ENCODE data around the gene TGFBR3.

The TGFBR3 gene

GRCh38 chr1:91650764-91651163 is 235.2 kb downstream of the TGFBR3 start:
- DNase-seq (ENCODE audit: low read depth in 2 of 2) = no peak

GRCh38 chr1:91647061-91647460 is 238.9 kb downstream of the TGFBR3 start:
- DNase-seq (ENCODE audit: low read depth in 2 of 2) = no peak

DNA sequence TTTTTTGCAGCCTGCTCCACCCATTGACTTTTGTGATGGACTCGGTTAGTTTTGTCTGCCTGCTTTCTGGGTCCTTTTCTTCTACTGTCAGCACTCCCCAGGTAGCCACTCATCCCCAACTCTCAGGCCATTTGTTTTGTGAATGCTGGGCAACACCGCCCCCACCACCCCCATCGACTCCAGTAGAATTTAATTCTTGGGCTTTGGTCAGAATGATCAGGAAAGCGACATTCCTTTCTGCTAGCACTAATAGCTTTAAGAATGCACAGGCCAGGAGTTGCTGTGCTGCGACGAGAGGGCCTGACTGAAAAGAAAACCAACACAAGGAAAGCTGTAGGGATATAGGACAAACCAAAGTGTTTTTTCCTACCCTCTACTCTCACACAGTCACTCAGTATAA is 240.9 kb downstream of the TGFBR3 start:
- DNase-seq (ENCODE audit: low read depth in 2 of 2) = no peak

GRCh38 chr1:91643431-91643830 is 242.5 kb downstream of the TGFBR3 start:
- DNase-seq (ENCODE audit: low read depth in 2 of 2) = no peak

DNA sequence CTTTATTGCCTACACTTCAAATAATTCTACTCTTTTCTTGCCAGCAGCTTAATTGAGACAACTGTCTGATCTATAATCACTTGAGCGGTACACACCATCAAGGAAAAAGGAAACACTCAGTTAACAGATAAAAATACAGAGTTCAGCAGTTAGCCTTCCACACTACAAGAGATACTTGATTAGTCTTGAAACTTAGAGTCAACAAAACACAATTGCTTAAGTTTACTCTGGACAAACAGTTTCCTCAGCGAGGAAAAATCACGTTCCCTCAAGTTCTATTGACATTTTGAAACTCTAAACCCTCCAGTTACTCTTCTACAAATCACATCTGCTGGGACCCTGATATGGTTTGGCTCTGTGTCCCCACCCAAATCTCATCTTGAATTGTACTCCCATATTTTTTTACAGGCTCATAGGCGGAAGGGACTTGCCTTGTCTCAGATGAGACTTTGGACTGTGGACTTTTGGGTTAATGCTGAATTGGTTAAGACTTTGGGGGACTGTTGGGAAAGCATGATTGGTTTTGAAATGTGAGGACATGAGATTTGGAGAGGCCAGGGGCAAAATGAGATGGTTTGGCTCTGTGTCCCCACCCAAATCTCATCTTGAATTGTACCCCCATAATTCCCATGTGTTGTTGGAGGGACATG is 244.9 kb downstream of the TGFBR3 start:
- DNase-seq (ENCODE audit: low read depth in 2 of 2) = no peak

GRCh38 chr1:91637539-91637994 is 248.4 kb downstream of the TGFBR3 start:
- DNase-seq (ENCODE audit: low read depth in 2 of 2) = no peak

DNA sequence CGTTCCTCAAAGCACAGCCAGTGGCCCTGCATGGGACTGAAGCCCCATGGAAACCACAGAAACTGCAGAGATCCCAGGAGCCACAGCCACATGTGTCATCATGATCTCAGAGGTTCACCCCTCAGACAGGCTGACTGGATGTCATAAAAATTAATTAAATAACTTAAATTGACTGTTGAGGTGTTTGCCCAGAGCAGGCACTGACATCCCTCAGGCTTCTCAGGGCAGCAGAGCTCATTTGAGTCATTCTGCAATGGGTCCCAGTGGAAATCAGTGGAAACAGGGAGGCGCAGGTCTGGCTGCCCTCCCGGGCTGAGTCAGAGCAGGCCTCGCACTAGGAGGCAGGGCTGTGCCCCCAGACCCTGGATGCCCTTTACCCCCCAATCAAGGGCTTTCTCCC is 250.2 kb downstream of the TGFBR3 start:
- DNase-seq (ENCODE audit: low read depth in 2 of 2) = no peak

DNA sequence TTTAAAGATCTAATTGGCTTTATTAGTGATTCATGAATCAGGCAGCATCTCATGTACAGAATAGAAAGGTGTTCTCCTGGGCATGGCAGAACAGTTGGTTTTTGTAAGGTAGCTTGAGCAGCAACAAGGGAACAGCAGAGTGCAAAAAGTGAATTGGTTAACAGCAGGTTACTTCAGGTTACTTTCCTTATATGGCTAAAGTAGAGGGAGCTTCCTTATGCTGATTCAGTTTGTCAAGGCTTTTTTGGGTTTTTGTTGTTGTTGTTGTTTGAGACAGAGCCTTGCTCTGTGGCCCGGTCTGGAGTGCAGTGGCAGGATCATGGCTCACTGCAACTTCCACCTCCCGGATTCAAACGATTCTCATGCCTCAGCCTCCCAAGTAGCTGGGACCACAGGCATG is 252.5 kb downstream of the TGFBR3 start:
- no peak for DNase-seq (ENCODE audit: low read depth in 2 of 2)

- DNase-seq (ENCODE audit: low read depth in 2 of 2) = no peak
Observed at GRCh38 chr1:91631718-91632330, 254.1 kb downstream of the TGFBR3 start.

DNA sequence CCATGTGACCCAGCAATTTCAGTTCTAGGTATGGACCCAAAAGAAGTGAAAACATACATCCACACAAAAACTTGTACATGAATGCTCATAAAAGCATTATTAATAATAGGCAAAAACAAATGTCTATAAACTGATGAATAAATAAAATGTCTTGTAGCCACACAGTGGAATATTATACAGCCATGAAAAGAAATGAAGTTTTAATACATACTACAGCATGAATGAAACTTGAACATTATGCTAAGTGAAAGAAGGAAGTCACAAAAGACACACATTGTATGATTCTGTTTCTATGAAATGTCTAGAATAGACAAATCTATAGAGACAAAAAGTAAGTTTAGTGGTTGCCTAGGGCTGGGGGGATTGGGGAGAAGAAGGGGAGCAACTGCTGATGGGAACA is 255.1 kb downstream of the TGFBR3 start:
- no peak for DNase-seq (ENCODE audit: low read depth in 2 of 2)
